WTC11 (cell line): ENCODE results near the gene SGCG. TPM values are rescaled to one million over a fixed set of nuclear protein-coding genes. Genes with fewer than 3 reads are reported as not detected.

Experiments used
- ATAC-seq: fragments of 200-7000 bp; cut with Tn5 transposase; 2 replicates; pipeline ENCODE4 v1.10.0; 2021; ENCODE audit warnings: mild to moderate bottlenecking, moderate library complexity
- CTCF ChIA-PET: fragments of 300-600 bp; sonication (Branson Sonifier 250); formaldehyde crosslinking; loops from one replicate; lab custom pipeline; 2021; ENCODE audit warnings: antibody characterized with exemption; lab: Charles Lee
- POLR2A ChIA-PET: fragments of 350-600 bp; sonication (Branson Sonifier 250); formaldehyde crosslinking; loops from one replicate; lab custom pipeline; 2021; ENCODE audit warnings: antibody characterized with exemption; lab: Charles Lee
- DNase-seq: peaks from one replicate; pipeline ENCODE4 v3.0.0; 2021; ENCODE audit warnings: low spot score
- H3K27ac Mint-ChIP-seq: 2 replicates; pipeline ENCODE4 v1.8.0; 2021; ENCODE audit warnings: mixed read lengths
- H3K27me3 Mint-ChIP-seq: 2 replicates; pipeline ENCODE4 v1.8.0; 2021; ENCODE audit warnings: low read depth, mild to moderate bottlenecking, moderate library complexity, mixed read lengths
- H3K36me3 Mint-ChIP-seq: 2 replicates; pipeline ENCODE4 v1.8.0; 2021; ENCODE audit warnings: mixed read lengths
- H3K4me1 Mint-ChIP-seq: 2 replicates; pipeline ENCODE4 v1.8.0; 2022; ENCODE audit warnings: mixed read lengths
- H3K4me3 Mint-ChIP-seq: 2 replicates; pipeline ENCODE4 v1.8.0; 2021; ENCODE audit warnings: mild to moderate bottlenecking, moderate library complexity, mixed read lengths
- H3K9me3 Mint-ChIP-seq: 2 replicates; pipeline ENCODE4 v1.8.0; 2021; ENCODE audit warnings: mixed read lengths
- AR ChIP-seq: fragments of 250-450 bp; sonication (Bioruptor Pico); IDR thresholded peaks from 2 replicates; pipeline ENCODE4 v1.9.0; 2021; ENCODE audit warnings: mild to moderate bottlenecking
- ELF4 ChIP-seq: sonication (generic); formaldehyde crosslinking; IDR thresholded peaks from 2 replicates; pipeline ENCODE4 v1.8.1; 2022; ENCODE audit warnings: low read depth, mild to moderate bottlenecking, moderate library complexity, missing genetic modification reagents
- HMGXB4 ChIP-seq: sonication (generic); formaldehyde crosslinking; IDR thresholded peaks from 2 replicates; pipeline ENCODE4 v1.8.1; 2023; ENCODE audit warnings: mild to moderate bottlenecking, moderate library complexity, missing genetic modification reagents
- IRF2 ChIP-seq: sonication (generic); formaldehyde crosslinking; IDR thresholded peaks from 2 replicates; pipeline ENCODE4 v1.8.0; 2022; ENCODE audit warnings: low read depth, missing genetic modification reagents, borderline replicate concordance
- KAT7 ChIP-seq: sonication (generic); formaldehyde crosslinking; IDR thresholded peaks from 2 replicates; pipeline ENCODE4 v1.8.1; 2023; ENCODE audit warnings: missing genetic modification reagents, mild to moderate bottlenecking, borderline replicate concordance
- NR3C1 ChIP-seq: sonication (generic); formaldehyde crosslinking; conservative IDR thresholded peaks from 2 replicates; pipeline ENCODE4 v1.8.1; 2023; ENCODE audit warnings: low read depth, mild to moderate bottlenecking, missing genetic modification reagents
- TCF7 ChIP-seq: sonication (generic); formaldehyde crosslinking; IDR thresholded peaks from 2 replicates; pipeline ENCODE4 v1.8.0; 2022; ENCODE audit warnings: mild to moderate bottlenecking, low read depth, missing genetic modification reagents, moderate library complexity
- USF2 ChIP-seq: sonication (generic); formaldehyde crosslinking; IDR thresholded peaks from 2 replicates; pipeline ENCODE4 v1.8.1; 2023; ENCODE audit warnings: mild to moderate bottlenecking, missing genetic modification reagents, moderate library complexity
- ZNF138 ChIP-seq: sonication (generic); formaldehyde crosslinking; conservative IDR thresholded peaks from 2 replicates; pipeline ENCODE4 v1.8.1; 2022; ENCODE audit warnings: mild to moderate bottlenecking, moderate library complexity, missing genetic modification reagents
- ZNF512 ChIP-seq: sonication (generic); formaldehyde crosslinking; IDR thresholded peaks from 2 replicates; pipeline ENCODE4 v1.8.1; 2022; ENCODE audit warnings: missing genetic modification reagents, borderline replicate concordance
- ZNF671 ChIP-seq: fragments of 250-450 bp; sonication (Bioruptor Pico); IDR thresholded peaks from 2 replicates; pipeline ENCODE4 v1.8.0; 2021; ENCODE audit warnings: mild to moderate bottlenecking
- total RNA-seq: library from RNA; stranded (reverse); gene quantifications from 3 replicates; pipeline ENCODE4 v1.2.3, GENCODE V29; 2021
- TF ChIP-seq, protein P1 (sequence below): sonication (generic); formaldehyde crosslinking; IDR thresholded peaks from 2 replicates; pipeline ENCODE4 v1.8.1; 2022; ENCODE audit warnings: low read depth, mild to moderate bottlenecking, moderate library complexity, missing genetic modification reagents, borderline replicate concordance
- TF ChIP-seq, protein P2 (sequence below): sonication (generic); formaldehyde crosslinking; IDR thresholded peaks from 2 replicates; pipeline ENCODE4 v1.8.1; 2023; ENCODE audit warnings: mild to moderate bottlenecking, missing genetic modification reagents
- TF ChIP-seq, protein P3 (sequence below): sonication (generic); formaldehyde crosslinking; conservative IDR thresholded peaks from 2 replicates; pipeline ENCODE4 v1.8.1; 2022; ENCODE audit warnings: mild to moderate bottlenecking, missing genetic modification reagents
- TF ChIP-seq, protein P4 (sequence below): sonication (generic); formaldehyde crosslinking; IDR thresholded peaks from 2 replicates; pipeline ENCODE4 v1.8.1; 2023; ENCODE audit warnings: mild to moderate bottlenecking, missing genetic modification reagents, borderline replicate concordance

The SGCG gene
- total RNA-seq, 1 experiment from 2014 or later = not detected

GRCh38 chr13:23160638-23161480 is 19.9 kb upstream of the SGCG start:
- H3K4me1 Mint-ChIP-seq = peaks cover 6% of the 10 kb centered on the region
- CTCF ChIA-PET = interaction anchor here (1.0 kb wide), 1 partner anchor 360 kb away, joined by 3 read pairs; no protein-coding TSS in a partner anchor
- 0 out of 2 replicates have a peak, but pooled peaks have one; percentile 5 for TF ChIP-seq HMGXB4 (CRISPR knock-in tag)
- TF ChIP-seq, protein P1, sequence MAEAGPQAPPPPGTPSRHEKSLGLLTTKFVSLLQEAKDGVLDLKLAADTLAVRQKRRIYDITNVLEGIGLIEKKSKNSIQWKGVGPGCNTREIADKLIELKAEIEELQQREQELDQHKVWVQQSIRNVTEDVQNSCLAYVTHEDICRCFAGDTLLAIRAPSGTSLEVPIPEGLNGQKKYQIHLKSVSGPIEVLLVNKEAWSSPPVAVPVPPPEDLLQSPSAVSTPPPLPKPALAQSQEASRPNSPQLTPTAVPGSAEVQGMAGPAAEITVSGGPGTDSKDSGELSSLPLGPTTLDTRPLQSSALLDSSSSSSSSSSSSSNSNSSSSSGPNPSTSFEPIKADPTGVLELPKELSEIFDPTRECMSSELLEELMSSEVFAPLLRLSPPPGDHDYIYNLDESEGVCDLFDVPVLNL (CRISPR knock-in tag) = no peak
- no peaks in the 10 kb centered on the region; the same call in 1 of the 2 replicates for H3K36me3 Mint-ChIP-seq
- peak overlapping the region; percentile 81 for H3K4me3 Mint-ChIP-seq
- ATAC-seq = peak; percentile 5; the same call in 1 of the 2 replicates
- H3K9me3 Mint-ChIP-seq = peaks cover 12% of the 10 kb centered on the region
- POLR2A ChIA-PET = no interaction called here
- no peak overlapping the region for H3K27ac Mint-ChIP-seq
- peaks cover 40% of the 10 kb centered on the region for H3K27me3 Mint-ChIP-seq
- DNase-seq = no peak

GRCh38 chr13:23161481-23161825 is 19.3 kb upstream of the SGCG start:
- POLR2A ChIA-PET = no interaction called here
- no peak overlapping the region for H3K27ac Mint-ChIP-seq
- CTCF ChIA-PET = no interaction called here
- H3K36me3 Mint-ChIP-seq = no peaks in the 10 kb centered on the region; the same call in 1 of the 2 replicates
- DNase-seq (no peak), ATAC-seq (no peak)
- H3K27me3 Mint-ChIP-seq = peaks cover 40% of the 10 kb centered on the region
- peak overlapping the region; percentile 81; the same call in 1 of the 2 replicates for H3K4me3 Mint-ChIP-seq
- peaks cover 16% of the 10 kb centered on the region for H3K9me3 Mint-ChIP-seq
- H3K4me1 Mint-ChIP-seq = peaks cover 6% of the 10 kb centered on the region
- TF ChIP-seq IRF2 = no peak
- no peak for TF ChIP-seq KAT7 (CRISPR knock-in tag)
- TF ChIP-seq AR (CRISPR knock-in tag) = no peak
- TF ChIP-seq USF2 (CRISPR knock-in tag) = no peak
- TF ChIP-seq ZNF512 (CRISPR knock-in tag) = no peak
- no peak for TF ChIP-seq TCF7 (CRISPR knock-in tag)
- TF ChIP-seq, protein P2, sequence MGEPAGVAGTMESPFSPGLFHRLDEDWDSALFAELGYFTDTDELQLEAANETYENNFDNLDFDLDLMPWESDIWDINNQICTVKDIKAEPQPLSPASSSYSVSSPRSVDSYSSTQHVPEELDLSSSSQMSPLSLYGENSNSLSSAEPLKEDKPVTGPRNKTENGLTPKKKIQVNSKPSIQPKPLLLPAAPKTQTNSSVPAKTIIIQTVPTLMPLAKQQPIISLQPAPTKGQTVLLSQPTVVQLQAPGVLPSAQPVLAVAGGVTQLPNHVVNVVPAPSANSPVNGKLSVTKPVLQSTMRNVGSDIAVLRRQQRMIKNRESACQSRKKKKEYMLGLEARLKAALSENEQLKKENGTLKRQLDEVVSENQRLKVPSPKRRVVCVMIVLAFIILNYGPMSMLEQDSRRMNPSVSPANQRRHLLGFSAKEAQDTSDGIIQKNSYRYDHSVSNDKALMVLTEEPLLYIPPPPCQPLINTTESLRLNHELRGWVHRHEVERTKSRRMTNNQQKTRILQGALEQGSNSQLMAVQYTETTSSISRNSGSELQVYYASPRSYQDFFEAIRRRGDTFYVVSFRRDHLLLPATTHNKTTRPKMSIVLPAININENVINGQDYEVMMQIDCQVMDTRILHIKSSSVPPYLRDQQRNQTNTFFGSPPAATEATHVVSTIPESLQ (CRISPR knock-in tag) = no peak
- no peak for TF ChIP-seq ZNF138 (CRISPR knock-in tag)
- TF ChIP-seq, protein P3, sequence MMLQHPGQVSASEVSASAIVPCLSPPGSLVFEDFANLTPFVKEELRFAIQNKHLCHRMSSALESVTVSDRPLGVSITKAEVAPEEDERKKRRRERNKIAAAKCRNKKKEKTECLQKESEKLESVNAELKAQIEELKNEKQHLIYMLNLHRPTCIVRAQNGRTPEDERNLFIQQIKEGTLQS (CRISPR knock-in tag) = no peak
- TF ChIP-seq, protein P1 (CRISPR knock-in tag) = no peak
- TF ChIP-seq ELF4 (CRISPR knock-in tag) = no peak
- TF ChIP-seq, protein P4, sequence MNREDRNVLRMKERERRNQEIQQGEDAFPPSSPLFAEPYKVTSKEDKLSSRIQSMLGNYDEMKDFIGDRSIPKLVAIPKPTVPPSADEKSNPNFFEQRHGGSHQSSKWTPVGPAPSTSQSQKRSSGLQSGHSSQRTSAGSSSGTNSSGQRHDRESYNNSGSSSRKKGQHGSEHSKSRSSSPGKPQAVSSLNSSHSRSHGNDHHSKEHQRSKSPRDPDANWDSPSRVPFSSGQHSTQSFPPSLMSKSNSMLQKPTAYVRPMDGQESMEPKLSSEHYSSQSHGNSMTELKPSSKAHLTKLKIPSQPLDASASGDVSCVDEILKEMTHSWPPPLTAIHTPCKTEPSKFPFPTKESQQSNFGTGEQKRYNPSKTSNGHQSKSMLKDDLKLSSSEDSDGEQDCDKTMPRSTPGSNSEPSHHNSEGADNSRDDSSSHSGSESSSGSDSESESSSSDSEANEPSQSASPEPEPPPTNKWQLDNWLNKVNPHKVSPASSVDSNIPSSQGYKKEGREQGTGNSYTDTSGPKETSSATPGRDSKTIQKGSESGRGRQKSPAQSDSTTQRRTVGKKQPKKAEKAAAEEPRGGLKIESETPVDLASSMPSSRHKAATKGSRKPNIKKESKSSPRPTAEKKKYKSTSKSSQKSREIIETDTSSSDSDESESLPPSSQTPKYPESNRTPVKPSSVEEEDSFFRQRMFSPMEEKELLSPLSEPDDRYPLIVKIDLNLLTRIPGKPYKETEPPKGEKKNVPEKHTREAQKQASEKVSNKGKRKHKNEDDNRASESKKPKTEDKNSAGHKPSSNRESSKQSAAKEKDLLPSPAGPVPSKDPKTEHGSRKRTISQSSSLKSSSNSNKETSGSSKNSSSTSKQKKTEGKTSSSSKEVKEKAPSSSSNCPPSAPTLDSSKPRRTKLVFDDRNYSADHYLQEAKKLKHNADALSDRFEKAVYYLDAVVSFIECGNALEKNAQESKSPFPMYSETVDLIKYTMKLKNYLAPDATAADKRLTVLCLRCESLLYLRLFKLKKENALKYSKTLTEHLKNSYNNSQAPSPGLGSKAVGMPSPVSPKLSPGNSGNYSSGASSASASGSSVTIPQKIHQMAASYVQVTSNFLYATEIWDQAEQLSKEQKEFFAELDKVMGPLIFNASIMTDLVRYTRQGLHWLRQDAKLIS = no peak
- TF ChIP-seq ZNF671 (CRISPR knock-in tag) = no peak
- TF ChIP-seq NR3C1 = no peak
- TF ChIP-seq, all 79 proteins: peak for 0
